NCI-H748 (cell line): ENCODE measurements around the gene PFN3.
"Not testable (repeated sequence)": the region's sequence is repeated elsewhere in the genome, so short reads cannot be mapped to it uniquely, and the experiment has no call there.

ENCODE experiments used
- DNase-seq: peaks from one replicate; lab custom pipeline; 2025; ENCODE audit not compliant: unreplicated experiment; lab: John Stamatoyannopoulos, UW

PFN3 gene

DNA sequence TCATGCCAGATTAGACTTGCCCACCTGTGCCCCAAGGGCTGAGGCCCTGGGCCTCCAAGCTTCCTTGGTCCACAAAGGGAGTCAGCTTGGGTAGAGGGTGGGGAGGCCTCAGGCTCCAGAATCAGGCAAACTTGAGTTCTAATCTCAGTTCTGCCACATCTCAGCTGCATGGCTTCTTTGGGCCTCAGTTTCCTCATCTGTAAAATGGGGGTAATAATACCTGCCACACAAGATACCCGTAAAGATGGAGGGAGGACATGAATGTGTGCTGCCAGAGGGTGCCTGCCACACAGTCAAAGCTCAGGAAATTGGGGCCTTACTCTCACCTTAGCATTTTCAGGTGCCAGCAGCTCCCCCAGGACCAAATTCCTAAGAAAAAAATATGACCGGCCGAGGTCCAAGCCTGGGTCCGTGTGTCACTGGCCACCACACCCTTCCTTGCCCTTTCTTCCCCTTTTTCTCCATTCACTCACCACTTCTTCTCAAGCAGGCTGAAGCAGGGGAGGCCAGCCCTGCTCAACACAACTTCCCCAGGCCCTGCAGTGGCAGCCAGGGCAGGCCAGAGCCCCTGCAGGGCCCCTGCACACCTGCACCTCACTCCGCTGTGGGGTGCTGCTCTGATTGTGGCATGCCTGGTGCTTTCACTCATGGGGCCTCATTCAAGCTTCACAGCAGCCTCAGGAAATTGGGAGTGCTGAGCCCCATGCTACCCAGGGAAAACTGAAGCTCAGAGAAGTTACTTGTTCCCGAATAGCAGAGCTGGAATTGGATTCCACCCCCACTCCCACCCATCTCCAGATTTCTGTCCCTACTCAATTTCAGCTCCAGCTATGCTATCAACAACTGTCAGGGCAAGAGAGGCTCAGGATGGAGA is 38.8 kb downstream of the PFN3 start:
- DNase-seq = no peak

DNA sequence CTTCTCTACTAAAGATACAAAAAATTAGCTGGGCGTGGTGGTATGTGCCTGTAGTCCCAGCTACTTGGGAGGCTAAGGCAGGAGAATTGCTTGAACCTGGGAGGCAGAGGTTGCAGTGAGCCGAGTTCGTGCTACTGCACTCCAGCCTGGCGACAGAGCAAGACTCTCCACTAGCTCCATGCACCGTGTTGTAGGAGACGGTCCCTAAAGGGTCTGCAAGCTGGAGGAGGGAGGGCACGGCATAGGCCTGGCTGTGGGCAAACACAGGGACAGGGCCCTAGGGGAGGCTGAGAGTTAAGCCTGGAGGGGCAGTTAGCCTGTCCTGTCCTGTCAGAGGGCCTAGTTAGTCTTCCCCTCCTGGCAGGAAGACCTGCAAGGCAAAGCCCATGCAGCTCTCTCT is 39.7 kb downstream of the PFN3 start:
- not testable (repeated sequence) for DNase-seq

DNA sequence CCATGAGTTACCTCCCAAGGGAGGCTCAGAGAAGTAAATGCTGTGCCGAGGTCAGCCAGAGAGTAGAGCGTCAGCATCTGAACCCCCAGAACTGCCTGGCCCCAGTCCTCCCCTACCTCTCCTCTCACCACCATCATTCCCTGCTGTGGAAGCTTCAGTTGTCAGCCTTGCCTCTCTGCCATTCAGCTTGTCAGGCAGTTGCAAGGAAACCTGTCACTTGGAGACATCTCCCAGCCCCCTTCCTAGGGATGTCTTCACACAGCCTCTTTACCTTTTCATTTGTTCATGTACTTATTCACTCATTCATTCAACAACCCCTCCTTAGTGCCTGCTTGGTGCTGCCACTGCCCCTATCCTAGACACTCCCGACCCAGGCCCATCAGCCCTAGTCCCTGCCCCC is 40.6 kb downstream of the PFN3 start:
- no peak for DNase-seq

DNA sequence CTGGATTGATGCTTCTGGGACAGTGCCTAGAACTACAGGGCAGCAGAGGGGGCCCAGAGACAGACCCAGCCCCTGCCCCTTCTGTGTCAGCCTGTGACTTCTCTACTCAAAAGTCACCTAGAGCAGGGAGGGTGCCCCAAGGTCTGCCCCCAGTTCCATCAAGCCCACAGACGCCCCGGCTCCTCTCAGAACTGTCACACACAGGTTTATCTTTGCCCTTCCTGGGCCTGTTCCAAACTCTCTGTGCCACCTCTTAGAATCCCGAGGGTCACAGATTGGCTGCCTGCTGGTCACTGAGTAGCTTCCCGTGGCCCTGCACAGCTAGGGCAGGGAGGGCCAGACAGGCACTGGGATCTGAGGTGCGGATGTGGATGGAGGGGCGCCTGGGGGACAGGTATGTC is 41.0 kb downstream of the PFN3 start:
- no peak for DNase-seq

DNA sequence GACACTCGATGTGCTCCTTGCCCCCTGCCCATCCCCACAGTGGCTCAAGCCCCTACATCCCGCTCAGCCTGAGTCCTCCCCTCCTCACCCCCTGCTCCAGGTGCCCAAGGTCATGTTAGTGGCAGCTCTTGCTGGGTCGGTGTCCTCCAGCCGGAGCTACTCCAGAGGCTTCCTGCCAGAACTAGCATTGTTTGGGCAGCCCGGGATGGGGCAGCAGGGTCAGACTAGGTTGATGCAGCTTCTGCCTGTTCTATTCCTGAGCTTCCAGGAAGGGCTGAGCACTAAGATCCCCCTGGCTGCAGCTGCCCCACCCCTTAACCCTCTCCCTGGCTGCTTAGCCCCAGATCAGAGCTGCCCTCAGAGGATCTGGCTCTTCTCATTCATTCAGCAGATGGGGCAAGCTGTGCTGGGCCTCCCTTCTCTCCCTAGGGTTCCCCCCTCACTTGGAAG is 42.1 kb downstream of the PFN3 start:
- DNase-seq = no peak

DNA sequence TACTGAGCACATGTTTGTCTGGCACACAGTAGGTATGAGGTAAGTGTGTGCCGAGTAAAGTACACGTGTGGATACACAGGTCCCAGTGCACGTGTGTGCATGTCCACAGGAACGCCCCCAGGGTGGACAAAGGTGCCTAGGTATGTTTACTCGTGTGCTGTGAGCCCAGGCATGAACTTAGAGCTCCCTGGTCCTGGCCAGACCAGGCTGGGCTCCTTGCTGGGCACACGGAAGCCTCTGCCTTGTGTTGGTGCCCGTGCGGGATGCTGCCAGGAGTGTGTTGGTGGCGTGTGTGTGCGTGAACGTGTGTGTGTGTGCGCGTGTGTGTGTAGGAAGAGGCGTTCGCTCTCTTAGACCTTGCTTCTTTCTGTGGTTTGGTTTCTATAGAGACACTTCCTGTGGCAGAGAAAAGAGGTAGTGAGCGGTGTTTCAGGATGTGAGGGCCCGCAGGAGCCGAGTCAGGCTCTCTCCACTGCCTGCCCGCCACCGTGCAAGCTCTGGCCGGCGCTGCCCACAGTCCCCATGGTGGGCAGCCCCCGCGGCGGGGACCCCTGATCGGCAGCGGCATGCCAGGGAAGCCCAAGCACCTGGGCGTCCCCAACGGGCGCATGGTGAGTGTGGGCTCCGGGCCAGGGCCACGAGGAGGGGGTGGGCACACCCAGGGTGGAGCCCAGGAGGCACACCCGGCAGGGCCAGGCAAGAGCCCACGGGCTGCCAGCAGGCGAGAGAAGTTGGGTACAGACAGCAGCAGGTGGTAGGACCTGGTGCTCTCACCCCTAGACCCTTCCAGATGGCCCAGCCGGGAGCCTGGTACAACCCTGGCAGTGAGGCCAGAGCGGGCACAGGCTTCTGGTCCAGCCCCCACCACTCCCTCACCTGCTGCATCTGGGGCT is 42.8 kb downstream of the PFN3 start, which contains the start of gene RGS14:
Gene RGS14 (plus strand): TSS at position 466 of the 893 bp plus-strand sequence. CDS start 101 bp downstream, at position 567.
- DNase-seq = peak; percentile 73

DNA sequence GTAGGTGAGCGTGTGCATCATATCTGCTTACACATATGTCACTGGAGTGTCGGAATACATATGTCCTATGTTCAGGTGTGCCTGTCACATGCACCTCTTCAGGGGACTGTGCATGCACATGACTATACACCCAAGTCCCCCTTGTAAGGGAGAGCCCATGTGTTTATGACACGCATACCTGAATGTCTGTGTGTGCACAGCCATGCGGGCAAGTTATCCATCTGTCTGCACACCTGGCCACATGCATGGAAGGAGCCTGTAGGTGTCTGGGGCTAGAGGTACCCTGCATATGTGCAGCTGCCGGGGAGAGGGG is 43.4 kb downstream of the PFN3 start:
- DNase-seq = no peak

DNA sequence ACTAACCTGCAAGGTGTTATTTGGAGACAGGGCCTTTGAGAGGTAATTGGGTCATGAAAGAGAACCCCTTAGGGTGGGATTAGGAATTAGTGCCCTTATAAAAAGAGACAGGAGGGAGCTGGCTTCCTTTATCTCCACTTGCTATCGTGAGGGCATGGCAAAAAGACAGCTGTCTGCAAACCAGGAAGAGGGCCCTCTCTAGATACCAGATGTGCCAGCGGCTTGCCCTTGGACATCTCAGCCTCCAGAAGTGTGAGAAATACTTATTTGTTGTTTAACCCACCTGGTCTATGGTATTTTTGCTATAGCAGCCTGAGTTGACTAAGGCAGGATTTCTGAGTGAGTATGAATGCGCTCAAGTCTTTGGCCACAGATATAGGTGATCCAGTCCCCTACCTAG is 43.7 kb downstream of the PFN3 start:
- no peak for DNase-seq

DNA sequence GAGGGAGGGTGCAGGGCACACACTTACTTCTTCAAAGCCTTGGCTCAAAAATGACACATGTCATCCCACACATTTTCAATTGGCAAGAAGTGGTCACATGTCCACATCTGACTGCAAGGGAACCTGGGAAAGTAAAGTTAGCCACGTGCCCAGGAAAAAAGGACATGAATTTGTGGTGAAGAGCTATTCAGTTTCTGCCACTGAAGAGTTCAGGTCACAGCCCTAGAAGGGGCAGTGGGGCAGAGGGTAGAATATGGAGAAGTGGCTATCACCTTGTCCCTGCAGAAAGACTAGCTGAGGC is 44.6 kb downstream of the PFN3 start:
- no peak for DNase-seq

DNA sequence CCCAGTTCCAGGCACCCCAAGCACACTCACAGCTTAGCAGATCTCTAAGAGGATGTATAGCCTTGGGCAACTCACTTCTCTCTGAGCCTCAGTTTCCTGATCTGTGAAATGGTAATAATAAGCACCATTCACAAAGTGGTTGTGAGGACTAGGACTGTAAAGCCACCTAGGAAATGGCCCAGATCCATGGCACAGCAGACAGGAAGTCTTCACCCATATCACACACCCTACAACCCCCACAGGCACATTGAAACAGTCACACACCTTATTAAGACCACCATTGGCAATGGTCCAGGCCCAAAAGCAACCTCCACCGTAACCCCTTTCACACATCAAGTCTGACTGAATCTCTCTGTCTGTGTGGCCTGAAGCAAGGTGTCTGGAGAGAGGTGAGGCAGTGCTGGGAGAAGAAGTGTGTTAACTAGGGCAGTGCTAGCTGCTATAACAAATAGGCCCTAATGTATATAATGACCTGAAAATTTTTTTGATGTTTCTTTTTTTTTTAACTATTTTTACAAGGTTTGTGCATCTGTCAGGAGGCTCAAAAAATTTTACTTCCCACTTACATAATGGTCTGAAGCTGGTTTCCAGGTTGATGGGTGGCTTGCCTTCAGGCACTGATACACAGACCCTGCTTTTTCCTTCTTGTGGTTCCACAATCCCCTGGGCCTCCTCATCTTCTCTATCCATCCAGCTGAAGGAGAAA is 45.1 kb downstream of the PFN3 start:
- DNase-seq = no peak

DNA sequence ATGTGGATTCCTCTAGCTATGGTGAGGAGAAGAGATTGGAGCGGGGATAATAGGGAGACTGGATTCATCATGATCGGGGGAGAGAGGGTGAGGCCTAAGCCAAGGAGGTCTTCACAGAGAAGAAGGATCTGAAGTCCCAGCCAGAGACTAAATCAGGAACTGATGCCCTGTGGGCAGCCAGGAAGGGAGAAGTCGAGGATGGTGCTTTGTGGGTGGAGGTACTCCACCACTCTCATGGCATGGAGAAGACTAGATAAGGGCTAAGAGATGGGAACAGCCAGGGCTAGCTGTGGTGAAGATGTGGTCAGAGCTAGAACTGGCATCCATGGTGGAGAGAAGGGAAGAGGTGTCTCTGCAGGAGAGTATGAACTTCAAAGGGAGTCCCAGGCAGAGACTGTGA is 45.8 kb downstream of the PFN3 start:
- no peak for DNase-seq

DNA sequence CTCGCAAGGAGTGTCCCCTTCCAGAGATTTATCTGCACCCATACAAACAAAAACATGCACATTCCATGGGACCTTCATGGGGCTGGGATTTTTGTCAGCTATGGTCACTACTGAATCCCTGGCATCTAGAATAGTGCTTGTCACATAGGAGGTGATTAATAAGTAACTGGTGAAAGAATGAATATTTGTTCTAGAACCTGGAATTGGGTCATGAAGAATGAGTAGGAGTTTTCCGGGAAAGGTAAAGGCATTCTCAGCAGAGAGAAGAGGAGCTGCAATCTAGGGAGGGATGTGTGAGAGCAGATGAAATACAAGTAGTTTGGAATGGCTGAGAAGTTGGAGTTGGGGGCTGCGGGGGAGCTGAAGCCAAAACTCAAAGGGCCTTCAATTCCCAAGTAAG is 46.2 kb downstream of the PFN3 start:
- DNase-seq = no peak

DNA sequence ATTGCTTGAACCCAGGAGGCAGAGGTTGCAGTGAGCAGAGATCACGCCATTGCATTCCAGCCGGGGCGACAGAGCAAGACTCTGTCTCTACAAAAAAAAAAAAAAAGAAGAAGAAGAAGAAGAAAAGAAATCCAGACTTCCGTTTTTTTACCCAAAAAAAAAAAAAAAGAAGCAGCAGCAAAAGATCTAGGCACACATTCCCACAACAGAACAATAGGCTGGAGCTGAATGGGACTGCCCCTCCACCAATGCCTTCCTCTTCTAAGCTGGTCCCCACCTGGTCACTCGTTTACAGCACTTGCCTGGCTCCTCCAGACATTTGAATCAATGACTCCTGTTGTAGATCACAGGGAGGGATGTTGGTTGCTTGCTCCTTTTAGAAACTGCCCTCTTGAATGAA is 47.4 kb downstream of the PFN3 start:
- DNase-seq = no peak

DNA sequence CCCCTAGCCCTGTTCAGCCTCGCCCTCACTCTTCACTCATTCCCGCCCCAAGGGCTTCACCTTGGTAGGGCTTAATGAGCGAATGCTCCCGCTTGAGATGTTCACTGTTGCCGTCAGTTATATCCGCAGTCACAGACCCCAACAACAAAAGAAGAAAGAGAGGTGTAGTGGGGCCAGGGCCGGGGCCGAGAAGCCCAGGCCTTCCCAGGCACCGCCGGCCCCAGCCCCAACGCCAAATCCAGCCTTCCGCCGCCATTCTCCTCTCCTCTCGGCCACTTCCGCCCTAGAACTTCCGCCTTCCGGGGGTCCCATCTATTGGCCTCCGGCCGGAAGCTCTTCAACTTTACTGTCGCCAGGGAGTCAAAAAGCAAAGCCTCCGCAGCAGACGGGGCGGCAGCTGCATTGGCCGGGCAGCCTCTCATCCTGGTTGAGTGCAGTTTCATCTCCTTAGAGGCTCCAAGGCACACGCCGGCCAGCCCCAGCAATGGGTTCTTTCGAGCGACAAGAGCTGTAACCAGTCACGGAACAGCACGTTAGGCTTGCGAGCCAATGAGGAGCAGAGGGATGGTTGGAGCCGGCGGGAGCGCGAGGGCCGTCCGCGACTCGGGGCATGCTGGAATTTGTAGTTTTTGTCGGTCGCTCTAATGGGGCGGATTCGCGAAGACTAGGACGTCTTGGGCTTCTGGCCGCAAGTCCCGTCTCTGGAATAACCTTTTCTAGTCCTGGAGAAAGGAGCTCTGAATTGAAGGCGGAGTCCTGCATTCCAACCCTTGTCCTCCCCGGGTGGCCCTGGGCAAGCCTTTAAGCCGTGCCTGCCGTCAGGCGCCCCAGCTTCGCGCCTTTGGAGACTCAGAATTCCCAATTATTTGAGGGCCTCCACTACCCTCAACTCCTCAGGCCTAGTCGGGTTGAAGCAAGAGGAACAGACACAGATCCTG is 48.8 kb downstream of the PFN3 start, which contains the start of gene LMAN2:
Gene LMAN2 (minus strand): TSS at position 277 of the 938 bp plus-strand sequence. CDS start 21 bp downstream, at position 256.
- DNase-seq = peak; percentile 94

DNA sequence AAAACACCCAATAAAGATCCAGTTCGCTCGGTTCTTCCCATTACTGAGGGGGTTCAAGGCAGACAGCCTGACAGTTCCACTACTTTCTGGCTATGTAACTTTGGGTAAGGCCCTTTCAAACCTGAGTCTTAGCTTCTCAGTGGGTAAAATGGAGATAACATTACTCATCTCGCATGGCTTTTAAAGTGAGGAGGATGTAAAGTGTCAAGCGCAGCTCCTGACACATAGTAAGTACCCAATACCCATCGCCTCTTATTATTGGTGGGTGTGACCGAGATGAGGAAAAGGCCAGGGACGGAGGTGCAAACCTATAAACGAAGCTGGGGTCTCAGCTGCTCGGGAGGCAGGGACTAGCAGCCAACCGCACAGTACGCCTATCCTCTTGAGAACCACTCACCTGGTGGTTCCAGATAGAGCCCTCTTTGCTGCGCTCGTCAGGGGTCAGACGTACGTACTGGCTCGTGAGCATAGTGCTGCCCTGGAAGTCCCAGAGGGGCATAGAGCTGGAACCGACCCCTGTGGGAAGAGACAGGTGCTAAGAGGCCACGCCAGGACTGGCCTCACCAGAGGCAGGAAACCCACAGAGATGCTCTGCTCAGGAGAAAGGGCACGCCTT is 49.6 kb downstream of the PFN3 start:
- DNase-seq = peak; percentile 68
